Esophagus muscularis mucosa (tissue), 3 donors: Measurements from ENCODE around the gene KRT77.

Experiments used
- POLR2A ChIP-seq: fragments of 450-650 bp; IDR thresholded peaks from one replicate; pipeline ENCODE4 v1.6.1; 2017; ENCODE audit warnings: antibody characterized with exemption, moderate library complexity, mild to moderate bottlenecking, low read depth
- POLR2AphosphoS5 ChIP-seq, 2 donors: sonication (generic); formaldehyde crosslinking; IDR thresholded peaks; one replicate each; pipeline ENCODE4 v1.6.1; 2017; ENCODE audit warnings: antibody characterized with exemption in 2 of 2
- TF ChIP-seq, protein P1 (sequence below), 3 experiments: fragments of 200-600 bp in 2 of 3; fragments of 450-650 bp in 1 of 3; sonication (generic) in 2 of 3; IDR thresholded peaks; one replicate each; pipeline ENCODE4 v1.5.1; 2017 to 2019; ENCODE audit warnings: antibody characterized with exemption in 3 of 3, mild to moderate bottlenecking in 2 of 3, moderate library complexity in 1 of 3

DNA sequence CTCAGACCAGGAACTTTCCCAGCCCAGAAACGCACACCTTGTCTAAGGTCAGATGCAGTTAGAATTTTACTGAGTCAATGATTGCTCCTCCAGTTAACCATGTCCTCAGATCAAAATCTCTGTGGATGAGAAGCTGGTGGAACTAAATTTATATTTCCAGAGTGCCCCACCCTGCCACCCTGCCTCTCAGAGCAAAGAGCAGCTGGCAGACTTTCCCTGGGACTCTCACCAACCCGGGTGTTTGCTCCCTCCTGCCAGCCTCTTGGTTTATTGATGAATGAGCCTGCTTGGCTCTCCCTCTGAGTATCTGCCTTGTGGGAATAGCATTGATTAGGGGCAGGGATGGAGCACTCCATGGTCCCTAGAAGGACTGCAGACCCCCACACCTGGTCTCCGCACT, 17.3 kb downstream of the KRT77 start:
- TF ChIP-seq, protein P1, sequence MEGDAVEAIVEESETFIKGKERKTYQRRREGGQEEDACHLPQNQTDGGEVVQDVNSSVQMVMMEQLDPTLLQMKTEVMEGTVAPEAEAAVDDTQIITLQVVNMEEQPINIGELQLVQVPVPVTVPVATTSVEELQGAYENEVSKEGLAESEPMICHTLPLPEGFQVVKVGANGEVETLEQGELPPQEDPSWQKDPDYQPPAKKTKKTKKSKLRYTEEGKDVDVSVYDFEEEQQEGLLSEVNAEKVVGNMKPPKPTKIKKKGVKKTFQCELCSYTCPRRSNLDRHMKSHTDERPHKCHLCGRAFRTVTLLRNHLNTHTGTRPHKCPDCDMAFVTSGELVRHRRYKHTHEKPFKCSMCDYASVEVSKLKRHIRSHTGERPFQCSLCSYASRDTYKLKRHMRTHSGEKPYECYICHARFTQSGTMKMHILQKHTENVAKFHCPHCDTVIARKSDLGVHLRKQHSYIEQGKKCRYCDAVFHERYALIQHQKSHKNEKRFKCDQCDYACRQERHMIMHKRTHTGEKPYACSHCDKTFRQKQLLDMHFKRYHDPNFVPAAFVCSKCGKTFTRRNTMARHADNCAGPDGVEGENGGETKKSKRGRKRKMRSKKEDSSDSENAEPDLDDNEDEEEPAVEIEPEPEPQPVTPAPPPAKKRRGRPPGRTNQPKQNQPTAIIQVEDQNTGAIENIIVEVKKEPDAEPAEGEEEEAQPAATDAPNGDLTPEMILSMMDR (IDR thresholded peaks at IDR 0.05), result no peak
- TF ChIP-seq POLR2AphosphoS5 (IDR thresholded peaks at IDR 0.05) (no peak), POLR2A (no peak)
